MG63 (cell line): Measurements from ENCODE around the gene IL4I1. TPM values are rescaled to one million over a fixed set of nuclear protein-coding genes. Genes with fewer than 3 reads are reported as not detected.
"Not testable (repeated sequence)": the region's sequence is repeated elsewhere in the genome, so short reads cannot be mapped to it uniquely, and the experiment has no call there.

Experiments
- DNase-seq: peaks from one replicate; pipeline ENCODE4 v3.0.0-alpha.2; 2020
- H3K27me3 ChIP-seq: fragments of 250-450 bp; sonication (Bioruptor Pico); 2 replicates; pipeline ENCODE4 v1.5.1; 2020; ENCODE audit warnings: mild to moderate bottlenecking, moderate library complexity
- H3K36me3 ChIP-seq: fragments of 250-450 bp; sonication (Bioruptor Pico); 2 replicates; pipeline ENCODE4 v1.5.1; 2020; ENCODE audit warnings: mild to moderate bottlenecking, moderate library complexity
- H3K4me3 ChIP-seq: fragments of 250-450 bp; sonication (Bioruptor Pico); 2 replicates; pipeline ENCODE4 v1.5.1; 2020; ENCODE audit warnings: mild to moderate bottlenecking, moderate library complexity
- H3K9me3 ChIP-seq: fragments of 250-450 bp; sonication (Bioruptor Pico); 2 replicates; pipeline ENCODE4 v1.5.1; 2020; ENCODE audit warnings: mild to moderate bottlenecking, moderate library complexity
- total RNA-seq: library from RNA; depleted of rRNA; stranded (reverse); fragments of >200 nt; shearing (Covaris generic); gene quantifications from 2 replicates; pipeline ENCODE4 v1.2.3, GENCODE V29; 2014; ENCODE audit warnings: low replicate concordance; rRNA removed

IL4I1 gene, protein sequence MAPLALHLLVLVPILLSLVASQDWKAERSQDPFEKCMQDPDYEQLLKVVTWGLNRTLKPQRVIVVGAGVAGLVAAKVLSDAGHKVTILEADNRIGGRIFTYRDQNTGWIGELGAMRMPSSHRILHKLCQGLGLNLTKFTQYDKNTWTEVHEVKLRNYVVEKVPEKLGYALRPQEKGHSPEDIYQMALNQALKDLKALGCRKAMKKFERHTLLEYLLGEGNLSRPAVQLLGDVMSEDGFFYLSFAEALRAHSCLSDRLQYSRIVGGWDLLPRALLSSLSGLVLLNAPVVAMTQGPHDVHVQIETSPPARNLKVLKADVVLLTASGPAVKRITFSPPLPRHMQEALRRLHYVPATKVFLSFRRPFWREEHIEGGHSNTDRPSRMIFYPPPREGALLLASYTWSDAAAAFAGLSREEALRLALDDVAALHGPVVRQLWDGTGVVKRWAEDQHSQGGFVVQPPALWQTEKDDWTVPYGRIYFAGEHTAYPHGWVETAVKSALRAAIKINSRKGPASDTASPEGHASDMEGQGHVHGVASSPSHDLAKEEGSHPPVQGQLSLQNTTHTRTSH
- total RNA-seq, result 3.6 TPM in 1 of 2 replicates, not detected in the other

DNA sequence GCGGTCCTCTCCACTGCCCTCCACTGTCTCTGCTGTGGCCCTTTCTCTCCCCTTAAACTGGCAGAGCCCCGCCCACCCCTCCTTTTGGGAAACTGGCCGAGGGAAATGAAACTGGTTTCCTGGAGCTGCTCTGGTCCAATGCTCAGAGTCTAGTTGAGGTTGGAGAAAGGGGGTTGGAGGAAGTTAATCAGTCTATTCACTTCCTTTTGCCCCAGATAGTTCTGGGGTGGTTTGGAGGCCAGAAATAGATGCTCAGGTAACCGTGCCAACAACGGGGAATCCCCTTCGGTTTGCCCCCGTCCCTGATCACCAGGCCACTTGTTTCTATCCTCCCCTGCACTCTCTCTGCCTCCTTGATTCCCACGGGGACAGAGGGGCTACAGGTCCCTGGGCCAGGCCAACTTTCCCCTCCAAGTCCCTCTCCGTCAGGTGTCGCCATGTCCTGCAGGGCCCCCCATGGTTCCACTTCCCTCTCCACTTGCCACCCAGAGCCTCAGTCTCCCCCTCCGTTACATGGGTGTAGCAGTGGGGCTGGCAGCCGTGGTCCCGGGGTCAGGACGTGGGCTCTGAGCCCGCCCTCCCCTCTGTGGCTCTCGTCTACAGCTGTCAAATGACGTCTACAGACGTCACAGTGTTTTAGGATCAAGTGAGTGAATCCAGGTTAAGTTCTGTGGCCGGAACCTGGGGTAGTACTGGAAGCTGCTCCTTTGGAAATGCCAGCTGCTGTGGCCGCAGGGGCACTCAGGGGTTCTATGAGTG, at the start of gene IL4I1:
TSS of gene IL4I1 (minus strand) at position 25 of the 759 bp plus-strand sequence. CDS start 727 bp downstream, outside the sequence.
- H3K4me3 ChIP-seq, result no peak within 1 kb of the TSS
- no peaks in the 10 kb centered on the region for H3K36me3 ChIP-seq
- no peaks in the 10 kb centered on the region for H3K9me3 ChIP-seq
- DNase-seq, result no peak
- H3K27me3 ChIP-seq, result no peaks in the 10 kb centered on the region

DNA sequence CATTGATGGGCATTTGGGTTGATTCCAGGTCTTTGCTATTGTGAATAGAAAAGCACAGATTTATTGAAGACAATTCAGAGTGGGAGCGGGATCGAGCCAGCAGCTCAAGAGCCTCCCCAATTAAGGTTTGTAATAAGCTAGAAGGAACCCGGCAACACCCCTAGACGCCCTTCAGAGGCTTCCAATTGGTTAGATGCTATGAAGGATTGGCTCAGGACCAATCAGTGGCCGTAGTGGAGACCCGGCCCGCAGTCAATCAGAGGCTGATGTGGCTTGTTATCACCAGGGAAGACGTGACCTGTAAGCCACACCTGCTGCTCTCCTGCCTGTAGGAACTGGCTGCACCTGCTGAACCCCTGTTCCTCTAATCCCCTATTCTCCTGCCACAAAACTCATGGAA, 49.7 kb upstream of the IL4I1 start:
- no peak for DNase-seq
- no peaks in the 10 kb centered on the region for H3K9me3 ChIP-seq

DNA sequence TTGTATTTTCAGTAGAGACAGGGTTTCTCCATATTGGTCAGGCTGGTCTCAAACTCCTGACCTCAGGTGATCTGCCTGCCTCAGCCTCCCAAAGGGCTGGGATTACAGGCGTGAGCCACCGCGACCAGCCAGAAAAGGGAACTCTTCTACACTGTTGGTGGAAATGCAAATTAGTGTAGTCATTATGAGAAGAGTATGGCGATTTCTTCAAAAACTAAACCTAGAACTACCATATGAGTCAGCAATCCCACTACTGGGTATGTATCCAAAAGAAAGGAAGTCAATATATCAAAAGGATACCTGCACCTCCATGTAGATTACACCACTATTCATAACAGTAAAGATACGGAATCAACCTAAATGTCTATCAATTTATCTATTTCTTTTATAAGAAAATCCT, 47.9 kb upstream of the IL4I1 start:
- H3K4me3 ChIP-seq, H3K9me3 ChIP-seq, DNase-seq, H3K36me3 ChIP-seq, H3K27me3 ChIP-seq: not testable (repeated sequence)

More for the DNA sequence above, 49.7 kb upstream of the IL4I1 start:
- no peaks in the 10 kb centered on the region for H3K36me3 ChIP-seq
- H3K27me3 ChIP-seq, result peaks cover 4% of the 10 kb centered on the region; the same call in 1 of the 2 replicates
- H3K4me3 ChIP-seq, result no peak overlapping the region

DNA sequence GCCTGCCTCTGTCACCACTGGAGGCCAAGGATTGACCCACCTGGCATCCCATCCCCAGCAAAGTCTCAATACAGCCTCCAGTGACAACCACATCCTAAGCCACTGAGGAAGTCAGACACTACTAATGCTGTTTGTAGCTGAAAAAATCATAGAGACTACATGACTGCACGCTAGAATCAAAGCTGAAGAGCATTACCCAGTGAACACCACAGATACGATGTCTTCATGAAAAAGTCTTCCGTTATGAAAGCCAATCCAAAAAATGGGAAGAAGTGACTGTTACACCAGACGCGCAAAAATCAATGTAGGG, 43.8 kb upstream of the IL4I1 start:
- Histone ChIP-seq H3K4me3 (no peak overlapping the region), H3K9me3 (no peaks in the 10 kb centered on the region), H3K27me3 (no peaks in the 10 kb centered on the region), H3K36me3 (no peaks in the 10 kb centered on the region; the same call in 1 of the 2 replicates)
- DNase-seq, result no peak

DNA sequence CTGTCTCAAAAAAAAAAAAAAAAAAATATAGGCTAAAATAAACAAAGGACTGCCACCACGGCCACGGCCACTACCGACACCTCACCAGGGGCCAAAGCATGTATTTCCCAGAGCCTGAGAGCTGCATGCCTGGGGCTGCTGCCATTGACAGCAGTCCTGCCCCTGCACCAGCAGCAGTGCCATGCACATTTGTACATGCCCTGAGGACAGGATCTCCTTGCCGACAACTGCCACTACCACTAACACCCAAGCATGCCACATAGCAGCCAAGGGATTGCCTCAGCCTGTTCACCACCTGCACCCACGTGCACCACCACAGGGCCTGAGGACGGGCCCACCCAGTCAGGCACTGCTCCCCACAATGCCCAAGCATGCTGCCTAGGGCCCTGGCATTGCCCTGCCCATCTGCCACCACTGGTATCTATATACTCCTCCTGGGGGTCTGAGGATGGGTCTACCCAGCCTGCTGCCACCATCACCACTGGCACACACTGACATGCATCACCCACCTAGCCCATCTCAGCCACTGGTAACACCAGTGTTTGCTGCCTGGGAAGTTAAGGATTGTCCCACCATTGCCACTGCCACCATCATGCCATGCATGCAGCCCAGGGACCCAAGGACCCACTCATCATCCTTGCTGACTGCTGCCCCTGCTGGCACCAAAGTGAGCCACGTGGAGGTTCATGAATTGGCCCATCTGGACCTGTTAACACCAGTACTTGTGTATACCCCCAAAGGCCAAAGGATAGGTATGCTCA, 43.2 kb upstream of the IL4I1 start:
- Histone ChIP-seq H3K4me3 (no peak overlapping the region), H3K9me3 (no peaks in the 10 kb centered on the region), H3K27me3 (no peaks in the 10 kb centered on the region), H3K36me3 (no peaks in the 10 kb centered on the region; the same call in 1 of the 2 replicates)
- DNase-seq, result no peak

DNA sequence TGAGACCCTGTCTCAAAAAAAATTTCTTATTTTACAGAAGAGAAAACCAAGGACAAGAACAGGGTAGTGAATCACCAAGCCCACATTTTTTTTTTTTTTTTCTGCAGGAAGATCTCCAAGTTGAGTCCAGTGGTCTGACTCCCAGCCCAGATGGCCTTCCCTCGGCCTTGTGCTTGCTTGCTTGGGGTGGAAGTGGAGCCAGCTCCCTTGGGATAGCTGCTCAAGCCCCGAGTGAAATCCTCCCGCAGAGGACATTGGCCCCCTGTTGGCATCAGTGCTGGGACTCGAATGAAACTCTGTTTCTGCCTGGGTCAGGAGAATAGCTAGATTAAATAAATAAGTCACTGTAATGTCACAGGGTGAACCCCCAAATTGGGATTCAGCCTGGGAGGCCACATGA, 42.0 kb upstream of the IL4I1 start:
- no peaks in the 10 kb centered on the region for H3K27me3 ChIP-seq

DNA sequence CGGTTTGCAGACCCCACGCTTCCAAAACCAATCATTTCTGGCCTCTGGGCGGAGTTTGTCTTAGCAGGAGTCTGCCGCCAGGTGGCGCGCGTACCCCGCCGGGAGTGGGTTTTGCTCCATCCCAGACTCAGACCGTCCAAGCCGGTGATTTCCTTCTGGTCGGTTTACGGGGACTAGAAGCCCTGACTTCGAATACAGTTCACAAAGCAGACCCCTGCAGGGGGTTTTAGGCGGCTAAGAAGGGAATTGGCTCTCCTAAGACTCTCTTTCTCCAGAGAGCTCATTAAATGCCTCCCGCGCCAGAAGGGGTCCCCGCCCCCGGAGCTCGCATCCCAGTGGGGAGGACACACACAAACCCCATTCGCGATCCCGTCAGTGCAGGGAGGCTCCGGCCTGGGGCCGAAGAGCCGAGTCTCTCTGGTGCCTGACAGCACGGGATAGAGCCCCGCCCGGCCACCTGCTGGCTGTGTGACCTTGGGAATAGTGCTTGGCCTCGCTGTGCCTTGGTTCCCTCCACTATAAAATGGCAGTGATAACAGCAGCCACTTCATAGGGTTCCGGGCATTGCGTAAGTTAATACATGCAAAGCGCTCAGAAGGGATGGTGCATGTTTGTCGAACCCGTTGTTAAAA, 41.2 kb upstream of the IL4I1 start:
- H3K27me3 ChIP-seq, result no peaks in the 10 kb centered on the region
- H3K36me3 ChIP-seq, result peaks cover 4% of the 10 kb centered on the region; the same call in 1 of the 2 replicates
- H3K4me3 ChIP-seq, result peak overlapping the region; percentile 55
- no peaks in the 10 kb centered on the region for H3K9me3 ChIP-seq
- DNase-seq, result peak; percentile 67

More for the DNA sequence above, 42.0 kb upstream of the IL4I1 start:
- no peak overlapping the region for H3K4me3 ChIP-seq
- H3K36me3 ChIP-seq, result peaks cover 2% of the 10 kb centered on the region; the same call in 1 of the 2 replicates
- no peaks in the 10 kb centered on the region for H3K9me3 ChIP-seq
- no peak for DNase-seq

DNA sequence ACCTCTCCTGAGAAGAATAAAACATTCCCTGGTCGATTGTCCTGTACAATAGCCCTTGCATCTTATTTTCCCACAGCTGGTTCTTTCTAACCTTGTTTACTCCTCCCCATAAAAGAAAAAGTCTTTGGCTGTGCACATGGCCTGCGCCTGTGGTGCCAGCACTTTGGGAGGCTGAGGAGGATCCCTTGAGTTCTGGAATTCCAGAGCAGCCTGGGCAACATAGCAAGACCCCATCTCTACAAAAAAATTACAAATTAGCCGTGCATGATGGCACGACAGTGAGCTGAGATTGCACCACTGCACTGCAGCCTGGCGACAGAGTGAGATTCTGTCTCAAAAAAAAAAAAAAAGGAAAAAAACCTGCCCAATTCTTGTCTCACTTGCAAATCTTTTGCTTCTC, 39.9 kb upstream of the IL4I1 start:
- Histone ChIP-seq H3K36me3 (peaks cover 8% of the 10 kb centered on the region), H3K9me3 (no peaks in the 10 kb centered on the region)
- no peak for DNase-seq

DNA sequence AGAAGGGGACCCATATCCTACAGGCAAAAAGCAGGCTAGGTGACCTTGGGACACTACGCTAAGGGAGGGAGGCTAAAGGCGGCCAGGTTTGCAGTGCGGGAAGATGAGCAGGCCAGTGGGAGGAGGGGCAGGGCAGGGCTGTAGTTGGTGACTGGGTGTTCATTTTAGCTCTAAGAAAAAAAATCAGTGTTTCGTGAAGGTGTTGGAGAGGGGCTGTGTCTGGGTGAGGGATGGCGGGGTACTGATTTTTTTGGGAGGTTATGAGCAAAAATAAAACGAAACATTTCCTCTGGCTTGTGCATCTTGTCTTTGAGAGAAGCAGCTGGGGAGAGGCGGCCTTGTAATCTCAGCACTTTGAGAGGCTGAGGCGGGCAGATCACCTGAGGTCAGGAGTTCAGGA, 37.0 kb upstream of the IL4I1 start:
- DNase-seq, result no peak
- no peak overlapping the region for H3K4me3 ChIP-seq

More for the DNA sequence above, 39.9 kb upstream of the IL4I1 start:
- H3K27me3 ChIP-seq, result no peaks in the 10 kb centered on the region
- no peak overlapping the region for H3K4me3 ChIP-seq

DNA sequence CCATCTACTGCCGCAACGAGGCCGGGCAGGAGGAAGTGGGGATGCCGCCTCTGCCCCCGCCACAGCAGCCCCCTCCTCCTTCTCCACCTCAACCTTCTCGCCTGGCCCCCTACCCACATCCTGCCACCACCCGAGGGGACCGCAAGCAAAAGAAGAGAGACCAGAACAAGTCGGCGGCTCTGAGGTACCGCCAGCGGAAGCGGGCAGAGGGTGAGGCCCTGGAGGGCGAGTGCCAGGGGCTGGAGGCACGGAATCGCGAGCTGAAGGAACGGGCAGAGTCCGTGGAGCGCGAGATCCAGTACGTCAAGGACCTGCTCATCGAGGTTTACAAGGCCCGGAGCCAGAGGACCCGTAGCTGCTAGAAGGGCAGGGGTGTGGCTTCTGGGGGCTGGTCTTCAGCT, 36.0 kb upstream of the IL4I1 start:
- H3K9me3 ChIP-seq, result no peaks in the 10 kb centered on the region
- no peak overlapping the region for H3K4me3 ChIP-seq
- DNase-seq, result no peak
- H3K36me3 ChIP-seq, result peaks cover 27% of the 10 kb centered on the region
- no peaks in the 10 kb centered on the region for H3K27me3 ChIP-seq

More for the DNA sequence above, 37.0 kb upstream of the IL4I1 start:
- Histone ChIP-seq H3K27me3 (no peaks in the 10 kb centered on the region), H3K9me3 (no peaks in the 10 kb centered on the region), H3K36me3 (peaks cover 18% of the 10 kb centered on the region)

DNA sequence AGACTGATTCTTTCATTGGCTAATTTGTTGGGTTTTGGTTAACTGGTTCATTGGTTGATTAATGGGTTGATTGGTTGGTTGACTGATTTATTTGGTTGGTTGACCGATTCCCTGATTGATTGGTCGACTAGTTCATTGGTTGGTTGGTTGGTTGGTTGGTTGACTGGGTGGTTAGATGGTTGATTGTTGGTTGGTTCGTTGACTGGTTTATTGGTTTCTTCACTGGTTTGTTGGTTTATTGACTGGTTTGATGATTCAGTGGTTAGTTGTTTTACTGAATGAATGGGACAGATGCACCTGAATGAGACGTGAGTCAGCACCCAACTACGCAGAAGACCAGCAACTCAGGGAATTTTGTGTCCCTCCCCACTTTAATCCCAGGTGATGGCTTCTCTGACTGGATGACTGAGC, 35.4 kb upstream of the IL4I1 start:
- peaks cover 34% of the 10 kb centered on the region for H3K36me3 ChIP-seq
- H3K27me3 ChIP-seq, result no peaks in the 10 kb centered on the region
- no peak overlapping the region for H3K4me3 ChIP-seq
- no peaks in the 10 kb centered on the region for H3K9me3 ChIP-seq
- no peak for DNase-seq

DNA sequence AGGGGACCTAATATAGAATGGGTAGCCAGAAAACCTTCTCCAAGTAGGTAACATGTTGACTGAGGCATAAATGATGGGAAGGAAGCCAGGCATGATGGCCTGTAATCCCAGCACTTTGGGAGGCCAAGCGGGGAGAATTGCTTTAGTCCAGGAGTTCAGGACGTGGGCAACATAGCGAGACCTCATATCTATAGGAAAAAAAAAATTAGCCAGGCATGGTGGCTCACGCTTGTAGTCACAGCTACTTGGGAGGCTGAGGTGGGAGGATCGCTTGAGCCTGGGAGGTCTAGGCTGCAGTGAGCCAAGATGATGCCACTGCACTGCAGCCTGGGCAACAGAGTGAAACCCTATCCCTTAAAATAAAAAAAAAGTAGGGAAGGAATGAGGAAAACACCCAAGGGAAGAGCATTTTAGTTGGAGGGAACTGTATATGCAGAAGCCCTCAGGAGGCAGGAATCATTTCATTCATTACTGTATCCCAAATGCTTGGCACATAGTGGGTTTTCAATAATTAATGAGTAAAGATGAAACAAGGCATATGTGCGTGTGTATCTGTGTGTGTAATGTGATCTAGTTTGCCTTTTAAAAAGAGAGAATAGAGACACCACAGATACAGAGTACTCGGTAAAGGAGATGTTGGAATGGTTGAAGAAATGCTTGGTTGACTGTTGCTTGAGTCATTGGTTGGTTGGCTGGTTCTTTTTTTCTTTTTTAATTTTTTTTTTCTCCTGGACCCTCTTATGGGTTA, 34.8 kb upstream of the IL4I1 start:
- no peak for DNase-seq

DNA sequence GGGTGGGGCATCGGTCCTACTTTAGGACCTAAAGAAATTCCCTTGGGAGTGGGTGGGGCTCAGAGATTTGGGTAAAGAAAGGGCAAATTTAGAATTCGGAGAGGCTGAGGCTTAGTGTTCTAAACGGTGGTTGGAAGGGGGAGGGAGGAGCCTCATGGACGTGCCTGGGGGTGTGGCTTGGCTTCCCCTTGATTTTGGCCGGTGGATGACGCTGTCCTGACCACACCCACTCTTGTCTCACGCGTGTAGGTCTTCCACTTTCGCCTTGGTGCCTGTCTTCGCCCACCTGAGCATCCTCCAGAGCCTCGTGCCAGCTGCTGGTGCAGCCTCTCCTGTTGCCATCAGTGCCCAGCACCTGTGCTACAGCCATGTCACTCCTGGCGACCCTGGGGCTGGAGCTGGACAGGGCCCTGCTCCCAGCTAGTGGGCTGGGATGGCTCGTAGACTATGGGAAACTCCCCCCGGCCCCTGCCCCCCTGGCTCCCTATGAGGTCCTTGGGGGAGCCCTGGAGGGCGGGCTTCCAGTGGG, 33.9 kb upstream of the IL4I1 start:
- H3K4me3 ChIP-seq, result peak overlapping the region; percentile 97; the same call in 1 of the 2 replicates
- H3K27me3 ChIP-seq, result no peaks in the 10 kb centered on the region
- H3K36me3 ChIP-seq, result peaks cover 49% of the 10 kb centered on the region
- H3K9me3 ChIP-seq, result no peaks in the 10 kb centered on the region
- DNase-seq, result no peak

More for the DNA sequence above, 34.8 kb upstream of the IL4I1 start:
- no peaks in the 10 kb centered on the region for H3K27me3 ChIP-seq
- no peaks in the 10 kb centered on the region for H3K9me3 ChIP-seq
- H3K36me3 ChIP-seq, result peaks cover 40% of the 10 kb centered on the region
- no peak overlapping the region for H3K4me3 ChIP-seq

DNA sequence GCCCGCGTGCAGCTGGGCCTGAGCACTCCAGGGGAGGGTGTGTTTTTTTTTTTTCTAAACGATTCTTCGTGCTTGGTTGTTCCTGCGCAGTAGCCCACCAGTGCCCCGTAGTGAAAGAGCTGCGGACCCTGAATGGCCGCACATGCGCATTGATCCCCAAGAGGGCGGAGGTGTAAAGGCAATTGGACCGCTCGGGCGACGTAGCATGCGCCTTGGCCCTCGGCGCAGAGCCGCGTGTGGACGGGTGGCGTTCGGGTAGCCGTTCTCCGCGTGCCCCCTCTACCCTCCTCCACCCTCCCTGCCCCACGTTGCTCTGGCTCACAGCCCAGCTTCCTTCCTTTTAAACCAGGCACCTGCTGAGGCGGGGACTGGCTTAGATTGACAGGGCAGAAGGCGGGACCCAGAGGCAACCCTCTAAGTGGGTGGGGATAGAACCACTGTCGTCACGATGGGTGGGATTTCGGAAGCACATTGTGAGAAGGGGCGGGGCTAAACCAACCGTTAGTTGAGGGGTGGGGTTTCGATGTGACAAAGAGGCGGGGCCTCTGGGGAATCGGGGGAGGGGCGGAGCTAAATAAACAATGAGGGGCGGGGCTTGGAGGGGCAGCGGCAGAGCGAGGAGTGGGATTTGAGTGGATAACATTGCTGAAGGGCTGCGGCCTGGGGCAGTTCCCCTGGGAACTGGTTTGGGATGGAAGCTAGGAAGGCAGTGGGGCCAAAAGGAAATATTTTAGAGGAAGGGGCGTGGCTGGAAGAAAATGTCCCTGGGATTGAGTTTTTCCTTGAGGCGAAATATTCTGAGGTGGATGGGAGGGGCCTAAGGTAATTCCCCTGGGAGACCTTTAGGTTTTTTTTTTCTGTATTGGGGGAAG, 33.2 kb upstream of the IL4I1 start:
- peaks cover 54% of the 10 kb centered on the region for H3K36me3 ChIP-seq
- no peaks in the 10 kb centered on the region for H3K9me3 ChIP-seq
- peak; percentile 94 for DNase-seq
- no peaks in the 10 kb centered on the region for H3K27me3 ChIP-seq
- peak overlapping the region; percentile 97 for H3K4me3 ChIP-seq
